ENCODE data around the gene IRF9. TPM values are rescaled to one million over a fixed set of nuclear protein-coding genes. Genes with fewer than 3 reads are reported as not detected.
A peak's percentile ranks its signal among the peaks of the same experiment; 100 is the strongest.

The IRF9 gene
- total and polyA plus RNA-seq, 2 of the 13 experiments (the other 11 are each of a cell fraction or from before 2014, with no cell fraction given), result 14.9 to 49.7 TPM

DNA sequence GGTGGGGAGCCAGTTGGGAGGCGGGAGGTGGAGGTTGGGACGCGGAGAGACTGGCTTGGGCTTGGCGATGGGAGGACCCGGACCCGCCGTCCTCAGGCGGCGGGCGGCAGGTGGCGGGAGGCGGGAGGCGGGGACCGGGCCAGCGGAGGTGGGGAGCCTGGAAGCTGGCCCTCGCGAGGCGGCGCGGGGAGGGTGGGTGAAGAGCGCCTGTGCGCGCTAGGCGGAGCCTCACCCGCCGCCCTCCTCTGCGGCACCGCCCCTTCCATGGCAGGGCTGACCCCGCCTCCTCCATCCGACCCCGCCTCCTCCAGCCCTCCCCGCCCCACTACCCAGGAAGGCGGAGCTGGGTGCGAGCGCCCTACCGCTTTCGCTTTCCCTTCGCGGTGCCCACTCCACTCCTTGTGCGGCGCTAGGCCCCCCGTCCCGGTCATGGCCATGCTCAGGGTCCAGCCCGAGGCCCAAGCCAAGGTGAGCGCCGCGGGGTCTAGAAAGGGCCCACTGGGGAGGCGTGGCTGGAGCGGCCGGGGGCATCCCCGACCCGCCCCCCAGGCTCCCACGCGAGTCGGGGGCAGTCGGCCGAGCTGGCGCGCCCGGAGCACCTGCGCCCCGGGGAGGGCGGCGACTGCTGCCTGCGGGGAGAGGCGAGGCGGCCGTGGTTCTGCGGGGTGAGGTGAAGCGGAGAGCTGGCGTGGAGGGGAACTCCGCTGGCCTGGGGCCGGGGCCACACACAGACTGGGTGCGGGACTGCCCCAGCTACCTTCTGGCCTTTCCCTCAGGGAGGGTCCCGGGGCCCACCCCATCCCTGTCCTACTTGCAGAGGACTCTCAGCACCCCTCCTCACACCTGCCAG, 25.0 kb upstream of the IRF9 start, which contains the start of gene PSME1 (continued):
- TF ChIP-seq, protein P1, sequence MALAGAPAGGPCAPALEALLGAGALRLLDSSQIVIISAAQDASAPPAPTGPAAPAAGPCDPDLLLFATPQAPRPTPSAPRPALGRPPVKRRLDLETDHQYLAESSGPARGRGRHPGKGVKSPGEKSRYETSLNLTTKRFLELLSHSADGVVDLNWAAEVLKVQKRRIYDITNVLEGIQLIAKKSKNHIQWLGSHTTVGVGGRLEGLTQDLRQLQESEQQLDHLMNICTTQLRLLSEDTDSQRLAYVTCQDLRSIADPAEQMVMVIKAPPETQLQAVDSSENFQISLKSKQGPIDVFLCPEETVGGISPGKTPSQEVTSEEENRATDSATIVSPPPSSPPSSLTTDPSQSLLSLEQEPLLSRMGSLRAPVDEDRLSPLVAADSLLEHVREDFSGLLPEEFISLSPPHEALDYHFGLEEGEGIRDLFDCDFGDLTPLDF (CRISPR knock-in tag; IDR thresholded peaks at IDR 0.05), result peak; percentile 57; the same call in 1 of the 2 replicates
- TF ChIP-seq, protein P2, sequence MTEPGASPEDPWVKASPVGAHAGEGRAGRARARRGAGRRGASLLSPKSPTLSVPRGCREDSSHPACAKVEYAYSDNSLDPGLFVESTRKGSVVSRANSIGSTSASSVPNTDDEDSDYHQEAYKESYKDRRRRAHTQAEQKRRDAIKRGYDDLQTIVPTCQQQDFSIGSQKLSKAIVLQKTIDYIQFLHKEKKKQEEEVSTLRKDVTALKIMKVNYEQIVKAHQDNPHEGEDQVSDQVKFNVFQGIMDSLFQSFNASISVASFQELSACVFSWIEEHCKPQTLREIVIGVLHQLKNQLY (CRISPR knock-in tag; IDR thresholded peaks at IDR 0.05), result peak; percentile 61; the same call in 1 of the 2 replicates
- TF ChIP-seq, protein P3, sequence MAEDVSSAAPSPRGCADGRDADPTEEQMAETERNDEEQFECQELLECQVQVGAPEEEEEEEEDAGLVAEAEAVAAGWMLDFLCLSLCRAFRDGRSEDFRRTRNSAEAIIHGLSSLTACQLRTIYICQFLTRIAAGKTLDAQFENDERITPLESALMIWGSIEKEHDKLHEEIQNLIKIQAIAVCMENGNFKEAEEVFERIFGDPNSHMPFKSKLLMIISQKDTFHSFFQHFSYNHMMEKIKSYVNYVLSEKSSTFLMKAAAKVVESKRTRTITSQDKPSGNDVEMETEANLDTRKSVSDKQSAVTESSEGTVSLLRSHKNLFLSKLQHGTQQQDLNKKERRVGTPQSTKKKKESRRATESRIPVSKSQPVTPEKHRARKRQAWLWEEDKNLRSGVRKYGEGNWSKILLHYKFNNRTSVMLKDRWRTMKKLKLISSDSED (CRISPR knock-in tag; IDR thresholded peaks at IDR 0.05), result peak; percentile 0; the same call in 1 of the 2 replicates
- TF ChIP-seq, protein P4, sequence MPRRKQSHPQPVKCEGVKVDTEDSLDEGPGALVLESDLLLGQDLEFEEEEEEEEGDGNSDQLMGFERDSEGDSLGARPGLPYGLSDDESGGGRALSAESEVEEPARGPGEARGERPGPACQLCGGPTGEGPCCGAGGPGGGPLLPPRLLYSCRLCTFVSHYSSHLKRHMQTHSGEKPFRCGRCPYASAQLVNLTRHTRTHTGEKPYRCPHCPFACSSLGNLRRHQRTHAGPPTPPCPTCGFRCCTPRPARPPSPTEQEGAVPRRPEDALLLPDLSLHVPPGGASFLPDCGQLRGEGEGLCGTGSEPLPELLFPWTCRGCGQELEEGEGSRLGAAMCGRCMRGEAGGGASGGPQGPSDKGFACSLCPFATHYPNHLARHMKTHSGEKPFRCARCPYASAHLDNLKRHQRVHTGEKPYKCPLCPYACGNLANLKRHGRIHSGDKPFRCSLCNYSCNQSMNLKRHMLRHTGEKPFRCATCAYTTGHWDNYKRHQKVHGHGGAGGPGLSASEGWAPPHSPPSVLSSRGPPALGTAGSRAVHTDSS (CRISPR knock-in tag; conservative IDR thresholded peaks at IDR 0.05), result 0 out of 2 replicates have a peak, but pooled peaks have one; percentile 48
- TF ChIP-seq HNRNPH1 (optimal IDR thresholded peaks at IDR 0.05; ENCODE audit: low read depth, low read length) (no peak), SALL2 (CRISPR knock-in tag; IDR thresholded peaks at IDR 0.05) (peak; percentile 77; the same call in 1 of the 2 replicates), ZFP82 (CRISPR knock-in tag; IDR thresholded peaks at IDR 0.05; ENCODE audit: borderline replicate concordance) (no peak), SP4 (CRISPR knock-in tag; IDR thresholded peaks at IDR 0.05) (no peak), CREM (IDR thresholded peaks at IDR 0.05) (no peak), CREM (CRISPR knock-in tag; IDR thresholded peaks at IDR 0.05) (no peak; the same call in 1 of the 2 replicates), CHCHD3 (CRISPR knock-in tag; IDR thresholded peaks at IDR 0.05) (no peak; the same call in 1 of the 2 replicates), ZNF160 (CRISPR knock-in tag; IDR thresholded peaks at IDR 0.05) (peak; percentile 83)
- TF ChIP-seq, protein P5, sequence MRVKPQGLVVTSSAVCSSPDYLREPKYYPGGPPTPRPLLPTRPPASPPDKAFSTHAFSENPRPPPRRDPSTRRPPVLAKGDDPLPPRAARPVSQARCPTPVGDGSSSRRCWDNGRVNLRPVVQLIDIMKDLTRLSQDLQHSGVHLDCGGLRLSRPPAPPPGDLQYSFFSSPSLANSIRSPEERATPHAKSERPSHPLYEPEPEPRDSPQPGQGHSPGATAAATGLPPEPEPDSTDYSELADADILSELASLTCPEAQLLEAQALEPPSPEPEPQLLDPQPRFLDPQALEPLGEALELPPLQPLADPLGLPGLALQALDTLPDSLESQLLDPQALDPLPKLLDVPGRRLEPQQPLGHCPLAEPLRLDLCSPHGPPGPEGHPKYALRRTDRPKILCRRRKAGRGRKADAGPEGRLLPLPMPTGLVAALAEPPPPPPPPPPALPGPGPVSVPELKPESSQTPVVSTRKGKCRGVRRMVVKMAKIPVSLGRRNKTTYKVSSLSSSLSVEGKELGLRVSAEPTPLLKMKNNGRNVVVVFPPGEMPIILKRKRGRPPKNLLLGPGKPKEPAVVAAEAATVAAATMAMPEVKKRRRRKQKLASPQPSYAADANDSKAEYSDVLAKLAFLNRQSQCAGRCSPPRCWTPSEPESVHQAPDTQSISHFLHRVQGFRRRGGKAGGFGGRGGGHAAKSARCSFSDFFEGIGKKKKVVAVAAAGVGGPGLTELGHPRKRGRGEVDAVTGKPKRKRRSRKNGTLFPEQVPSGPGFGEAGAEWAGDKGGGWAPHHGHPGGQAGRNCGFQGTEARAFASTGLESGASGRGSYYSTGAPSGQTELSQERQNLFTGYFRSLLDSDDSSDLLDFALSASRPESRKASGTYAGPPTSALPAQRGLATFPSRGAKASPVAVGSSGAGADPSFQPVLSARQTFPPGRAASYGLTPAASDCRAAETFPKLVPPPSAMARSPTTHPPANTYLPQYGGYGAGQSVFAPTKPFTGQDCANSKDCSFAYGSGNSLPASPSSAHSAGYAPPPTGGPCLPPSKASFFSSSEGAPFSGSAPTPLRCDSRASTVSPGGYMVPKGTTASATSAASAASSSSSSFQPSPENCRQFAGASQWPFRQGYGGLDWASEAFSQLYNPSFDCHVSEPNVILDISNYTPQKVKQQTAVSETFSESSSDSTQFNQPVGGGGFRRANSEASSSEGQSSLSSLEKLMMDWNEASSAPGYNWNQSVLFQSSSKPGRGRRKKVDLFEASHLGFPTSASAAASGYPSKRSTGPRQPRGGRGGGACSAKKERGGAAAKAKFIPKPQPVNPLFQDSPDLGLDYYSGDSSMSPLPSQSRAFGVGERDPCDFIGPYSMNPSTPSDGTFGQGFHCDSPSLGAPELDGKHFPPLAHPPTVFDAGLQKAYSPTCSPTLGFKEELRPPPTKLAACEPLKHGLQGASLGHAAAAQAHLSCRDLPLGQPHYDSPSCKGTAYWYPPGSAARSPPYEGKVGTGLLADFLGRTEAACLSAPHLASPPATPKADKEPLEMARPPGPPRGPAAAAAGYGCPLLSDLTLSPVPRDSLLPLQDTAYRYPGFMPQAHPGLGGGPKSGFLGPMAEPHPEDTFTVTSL (CRISPR knock-in tag; IDR thresholded peaks at IDR 0.05; ENCODE audit: borderline replicate concordance), result no peak
- TF ChIP-seq, protein P6, sequence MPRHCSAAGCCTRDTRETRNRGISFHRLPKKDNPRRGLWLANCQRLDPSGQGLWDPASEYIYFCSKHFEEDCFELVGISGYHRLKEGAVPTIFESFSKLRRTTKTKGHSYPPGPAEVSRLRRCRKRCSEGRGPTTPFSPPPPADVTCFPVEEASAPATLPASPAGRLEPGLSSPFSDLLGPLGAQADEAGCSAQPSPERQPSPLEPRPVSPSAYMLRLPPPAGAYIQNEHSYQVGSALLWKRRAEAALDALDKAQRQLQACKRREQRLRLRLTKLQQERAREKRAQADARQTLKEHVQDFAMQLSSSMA (CRISPR knock-in tag; IDR thresholded peaks at IDR 0.05), result no peak
- TF ChIP-seq, protein P7, sequence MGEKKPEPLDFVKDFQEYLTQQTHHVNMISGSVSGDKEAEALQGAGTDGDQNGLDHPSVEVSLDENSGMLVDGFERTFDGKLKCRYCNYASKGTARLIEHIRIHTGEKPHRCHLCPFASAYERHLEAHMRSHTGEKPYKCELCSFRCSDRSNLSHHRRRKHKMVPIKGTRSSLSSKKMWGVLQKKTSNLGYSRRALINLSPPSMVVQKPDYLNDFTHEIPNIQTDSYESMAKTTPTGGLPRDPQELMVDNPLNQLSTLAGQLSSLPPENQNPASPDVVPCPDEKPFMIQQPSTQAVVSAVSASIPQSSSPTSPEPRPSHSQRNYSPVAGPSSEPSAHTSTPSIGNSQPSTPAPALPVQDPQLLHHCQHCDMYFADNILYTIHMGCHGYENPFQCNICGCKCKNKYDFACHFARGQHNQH (CRISPR knock-in tag; IDR thresholded peaks at IDR 0.05), result peak; percentile 95

Measured in HepG2 (cell line).